ENCODE data around the gene TBC1D22B.

TBC1D22B gene

DNA sequence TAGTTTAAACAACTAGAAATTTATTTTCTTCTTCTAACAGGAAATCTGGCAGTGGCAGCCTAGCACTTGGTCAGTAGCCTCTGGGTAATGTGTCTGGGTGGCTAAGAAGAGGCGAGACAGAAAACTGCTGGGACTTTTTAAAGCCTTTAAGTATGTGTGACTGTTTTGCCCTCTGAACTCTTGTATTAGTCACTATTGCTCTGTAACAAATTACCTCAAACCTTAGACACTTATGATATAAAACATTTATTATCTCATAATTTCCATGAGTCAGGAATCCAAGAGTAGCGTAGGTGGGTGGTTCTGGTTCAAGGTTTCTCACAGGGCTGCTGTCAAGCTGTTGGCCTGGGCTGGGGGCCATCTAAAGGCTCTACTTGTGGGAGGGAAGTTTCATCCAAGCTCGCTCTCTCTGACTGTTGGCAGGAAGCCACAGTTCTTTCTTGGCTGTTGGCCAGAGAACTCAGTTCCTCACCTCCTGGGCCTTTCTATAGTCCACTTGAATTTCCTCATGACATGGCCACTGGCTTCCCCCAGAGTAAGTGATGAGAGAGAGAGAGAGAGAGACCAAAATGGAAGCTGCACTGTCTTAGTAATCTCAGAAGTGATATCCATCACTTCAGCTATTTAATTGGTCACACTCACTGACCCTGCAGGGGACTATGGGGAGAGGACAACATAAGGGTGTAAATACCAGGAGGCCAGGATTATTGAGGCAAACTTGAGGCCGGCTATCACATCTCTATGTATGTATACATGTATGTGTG is 17.4 kb upstream of the TBC1D22B start:
- peak; percentile 56 to 62 for DNase-seq (ENCODE audit: low read depth in 2 of 2)

DNA sequence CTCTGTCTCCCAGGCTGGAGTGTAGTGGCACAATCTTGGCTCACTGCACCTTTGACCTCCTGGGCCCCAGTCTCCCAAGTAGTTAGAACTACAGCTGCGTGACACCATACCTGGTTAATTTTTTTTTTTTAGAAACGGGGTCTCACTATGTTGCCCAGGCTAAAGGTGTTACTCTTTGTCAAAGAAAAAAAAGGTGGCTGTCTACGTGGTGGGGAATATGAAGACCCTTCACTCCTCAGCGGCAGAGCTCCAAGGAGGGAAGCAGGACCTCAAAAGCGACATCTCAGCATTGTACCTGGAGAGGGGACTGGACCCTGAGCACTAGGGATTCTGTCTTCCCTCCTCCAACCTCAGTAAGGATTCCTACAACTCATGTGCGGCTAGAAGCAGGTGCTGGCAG is 16.4 kb upstream of the TBC1D22B start:
- no peak for DNase-seq (ENCODE audit: low read depth in 2 of 2)

DNA sequence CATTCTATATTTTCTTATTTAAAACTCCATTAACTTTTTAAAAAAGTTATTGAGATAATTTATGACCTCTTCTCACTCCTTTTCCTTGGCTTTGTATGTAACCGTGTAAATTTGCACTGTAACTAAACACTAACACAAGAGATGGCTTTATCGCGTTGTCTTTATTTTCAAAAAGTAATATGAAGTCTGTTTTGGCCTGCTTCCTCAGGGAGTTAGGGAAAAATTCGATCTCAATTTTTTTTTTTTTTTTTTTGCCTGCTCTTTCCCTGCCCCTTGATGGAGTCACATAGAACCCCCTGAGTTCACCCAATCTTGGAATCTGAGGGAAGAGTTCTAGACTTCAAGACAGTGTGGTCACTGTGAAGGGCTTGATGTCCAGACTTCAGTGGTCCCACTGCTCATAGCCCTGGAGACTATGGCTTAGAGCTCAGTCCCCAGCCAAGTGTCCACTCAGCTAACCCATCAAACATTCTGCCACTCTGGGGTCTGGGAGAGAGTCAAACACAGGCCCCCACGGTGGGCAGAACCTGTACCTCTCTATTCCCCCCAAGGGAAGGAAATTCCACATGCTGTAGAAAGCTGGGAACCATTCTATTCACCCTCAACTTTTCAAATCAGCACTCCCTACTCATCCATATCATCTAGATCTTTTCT is 15.7 kb upstream of the TBC1D22B start:
- DNase-seq (ENCODE audit: low read depth in 2 of 2): no peak

DNA sequence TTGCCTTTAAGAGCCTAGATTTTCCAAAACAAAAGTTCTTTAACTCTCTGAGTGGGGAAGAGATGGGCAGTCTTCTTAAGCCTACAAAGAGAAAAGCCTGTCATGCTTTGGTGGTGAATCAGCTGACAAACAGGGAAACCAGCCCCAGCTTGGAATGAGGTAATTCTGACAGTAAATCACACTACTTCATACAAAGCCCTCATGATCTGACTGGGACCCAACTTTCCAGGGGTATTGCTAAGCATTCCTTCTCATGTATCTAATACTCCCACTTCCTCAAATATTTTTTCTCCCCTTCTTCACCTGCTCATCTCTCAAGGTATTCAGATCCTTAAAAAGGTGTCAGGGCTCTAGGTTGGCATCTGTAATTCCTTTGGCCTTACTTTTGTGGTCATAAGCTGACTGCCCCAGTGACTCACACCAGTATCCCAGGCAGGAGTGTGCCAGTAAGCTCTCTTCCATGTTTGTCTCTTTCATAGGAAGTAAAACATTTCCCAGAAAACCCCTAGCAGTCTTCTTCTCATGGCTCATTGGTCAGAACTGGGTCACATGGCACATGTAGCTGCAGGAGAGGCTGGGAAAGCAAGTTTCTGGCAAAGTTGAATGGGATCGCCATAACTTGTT is 15.0 kb upstream of the TBC1D22B start:
- no peak for DNase-seq (ENCODE audit: low read depth in 2 of 2)

DNA sequence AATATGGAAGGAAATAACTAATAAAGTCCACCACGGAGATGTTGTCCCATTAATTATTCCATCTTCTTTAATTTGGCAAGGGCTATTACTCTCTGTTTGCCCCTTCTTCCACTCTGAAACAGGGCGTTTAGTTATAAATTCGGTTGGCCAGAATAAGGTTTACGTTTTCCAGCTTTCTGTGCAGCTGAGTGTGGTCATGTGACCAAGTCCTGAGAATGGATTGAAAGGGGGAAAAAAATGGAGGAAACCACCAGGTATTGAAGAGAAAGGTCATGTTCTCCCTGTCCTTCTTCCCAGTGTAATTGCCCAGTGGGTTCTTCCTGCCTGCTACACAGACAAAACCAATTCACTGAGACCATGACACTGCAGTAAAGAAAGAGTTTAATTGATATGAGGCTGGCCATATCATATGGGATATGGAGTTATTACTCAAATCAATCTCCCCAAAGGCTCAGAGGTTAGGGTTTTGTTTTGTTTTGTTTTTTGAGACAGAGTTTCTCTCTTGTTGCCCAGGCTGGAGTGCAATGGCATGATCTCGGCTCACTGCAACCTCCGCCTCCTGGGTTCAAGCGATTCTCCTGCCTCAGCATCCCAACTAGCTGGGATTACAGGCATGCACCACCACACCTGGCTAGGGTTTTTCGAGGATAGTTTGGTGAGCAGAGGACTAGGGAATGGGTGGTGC is 14.3 kb upstream of the TBC1D22B start:
- no peak for DNase-seq (ENCODE audit: low read depth in 2 of 2)

DNA sequence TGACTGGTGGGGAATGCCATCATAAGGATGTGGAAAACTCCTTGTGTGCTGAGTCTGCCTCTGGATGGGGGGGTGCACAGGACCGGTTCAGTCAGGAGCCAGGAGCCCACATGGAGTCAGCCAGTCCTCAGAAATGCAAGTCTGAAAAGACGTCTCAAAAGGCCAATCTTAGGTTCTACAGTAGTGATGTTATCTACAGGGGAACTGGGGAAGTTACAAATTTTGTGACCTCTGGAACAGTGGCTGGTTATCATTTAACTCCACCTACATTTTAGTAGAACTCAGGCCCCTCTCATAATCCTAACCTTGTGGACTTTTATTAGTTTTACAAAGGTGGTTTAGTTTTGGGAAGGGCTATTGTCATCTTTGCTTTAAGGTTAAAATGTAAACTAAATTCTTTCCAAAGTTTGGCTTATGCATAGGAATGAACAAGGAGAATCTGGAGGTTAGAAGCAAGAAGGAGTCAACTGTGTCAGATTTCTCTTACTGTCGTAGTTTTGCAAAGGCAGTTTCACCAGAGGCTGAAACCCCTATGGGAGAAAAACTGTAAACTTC is 13.7 kb upstream of the TBC1D22B start:
- no peak for DNase-seq (ENCODE audit: low read depth in 2 of 2)

DNA sequence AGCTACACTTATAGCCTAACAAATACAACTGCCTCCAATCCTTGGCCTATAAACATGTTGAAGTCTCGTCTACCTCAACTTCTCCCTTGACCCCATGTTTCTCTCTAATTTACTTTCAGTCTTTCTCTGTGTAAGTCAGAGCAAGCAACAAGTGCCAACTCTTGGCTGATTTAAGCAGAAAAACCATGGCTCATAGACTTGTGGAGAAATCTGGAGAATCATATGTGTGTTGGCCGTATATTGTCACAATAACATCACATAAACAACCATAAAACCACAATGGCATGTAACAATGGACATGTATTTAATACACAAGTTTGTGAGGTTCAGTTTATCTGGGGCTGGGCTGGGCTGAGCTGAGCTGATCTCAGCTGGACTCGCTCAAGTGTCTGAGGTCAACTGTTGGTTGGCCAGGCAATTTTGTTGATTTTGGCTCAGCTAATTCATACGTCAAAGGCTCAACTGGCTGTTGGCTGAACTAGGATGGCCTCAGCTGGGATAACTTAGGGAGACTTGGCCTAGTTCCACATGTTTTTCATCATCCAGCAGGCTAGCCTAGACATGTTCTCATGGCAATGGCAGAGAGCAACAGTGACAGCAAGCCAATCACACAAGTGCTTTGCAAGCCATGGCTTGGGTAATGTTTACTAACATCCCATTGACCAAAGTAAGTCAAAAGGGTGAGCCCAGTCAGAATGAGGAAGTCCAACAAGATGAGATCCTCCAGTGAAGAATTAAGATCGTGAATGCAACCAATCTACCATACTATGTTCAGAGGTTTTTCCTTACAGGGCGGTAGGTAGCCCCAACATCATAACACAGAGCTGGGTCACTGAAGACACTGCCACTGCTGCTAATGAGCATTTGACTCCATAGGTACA is 12.9 kb upstream of the TBC1D22B start:
- no peak for DNase-seq (ENCODE audit: low read depth in 2 of 2)

DNA sequence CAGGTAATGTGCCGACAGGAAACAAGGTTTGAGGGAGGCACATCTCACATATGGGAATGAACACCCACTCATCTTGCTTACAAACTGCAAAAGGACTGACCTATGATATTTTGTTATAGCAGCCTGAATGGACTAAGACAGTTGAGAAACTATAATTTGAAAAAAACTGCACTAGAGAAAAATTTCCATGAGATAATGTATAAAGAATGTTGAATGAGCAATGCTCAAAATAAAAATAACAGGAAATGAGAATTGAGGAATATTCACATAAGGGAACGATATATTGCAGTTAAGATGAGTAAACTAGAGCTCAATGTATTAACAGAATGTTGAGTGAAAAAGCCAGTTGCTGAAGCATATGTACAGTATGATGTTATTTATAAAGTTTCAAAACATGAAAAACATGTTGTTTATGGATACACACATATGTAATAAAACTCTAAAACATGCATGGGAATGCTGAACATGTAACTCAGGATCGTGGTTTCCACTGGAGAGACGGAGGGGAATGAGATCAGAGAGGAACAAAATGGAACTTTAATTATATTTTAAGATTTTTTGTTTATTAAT is 6.3 kb upstream of the TBC1D22B start:
- DNase-seq (ENCODE audit: low read depth in 2 of 2): no peak

DNA sequence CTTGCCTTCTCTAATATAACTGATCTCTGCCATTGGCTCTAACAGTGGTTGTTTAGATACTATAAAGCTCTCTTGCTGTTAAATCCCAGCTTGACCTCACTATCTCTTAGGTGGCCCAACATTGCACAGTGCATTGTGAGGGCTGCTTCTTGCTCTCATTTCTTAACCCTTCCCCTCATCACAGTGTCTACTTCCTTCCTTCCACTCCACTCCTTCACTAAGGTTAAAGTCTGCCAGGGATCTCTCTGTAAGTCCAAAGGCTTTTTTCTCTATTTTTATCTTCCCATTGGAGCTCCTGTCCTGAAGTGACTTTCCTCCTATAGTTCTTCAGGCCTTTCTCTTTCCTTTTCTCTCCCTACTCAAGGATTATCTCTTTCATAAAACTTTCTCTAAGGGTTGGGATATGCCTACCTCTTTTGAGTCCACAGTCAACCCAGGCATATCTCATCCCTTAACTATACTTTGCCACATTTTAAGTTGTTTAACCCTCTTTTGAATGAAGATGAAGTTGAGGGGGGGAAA is 4.0 kb upstream of the TBC1D22B start:
- DNase-seq (ENCODE audit: low read depth in 2 of 2): no peak

DNA sequence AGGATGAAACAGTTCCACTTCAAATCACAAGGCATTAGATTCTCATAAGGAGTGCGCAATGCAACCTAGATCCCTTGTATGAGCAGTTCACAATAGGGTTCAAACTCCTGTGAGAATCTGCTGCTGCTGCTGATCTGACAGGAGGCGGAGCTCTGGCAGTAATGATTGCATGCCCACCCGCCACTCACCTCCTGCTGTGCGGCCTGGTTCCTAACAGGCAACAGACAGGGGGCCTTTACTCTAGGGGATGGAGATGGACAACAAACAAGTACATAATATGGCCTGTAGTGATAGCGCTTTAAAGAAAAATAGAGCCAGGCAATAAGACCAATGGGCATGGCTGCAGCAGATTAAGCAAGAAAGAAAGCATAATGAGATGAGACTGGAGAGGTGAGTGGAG is 2.7 kb upstream of the TBC1D22B start:
- DNase-seq (ENCODE audit: low read depth in 2 of 2): no peak

DNA sequence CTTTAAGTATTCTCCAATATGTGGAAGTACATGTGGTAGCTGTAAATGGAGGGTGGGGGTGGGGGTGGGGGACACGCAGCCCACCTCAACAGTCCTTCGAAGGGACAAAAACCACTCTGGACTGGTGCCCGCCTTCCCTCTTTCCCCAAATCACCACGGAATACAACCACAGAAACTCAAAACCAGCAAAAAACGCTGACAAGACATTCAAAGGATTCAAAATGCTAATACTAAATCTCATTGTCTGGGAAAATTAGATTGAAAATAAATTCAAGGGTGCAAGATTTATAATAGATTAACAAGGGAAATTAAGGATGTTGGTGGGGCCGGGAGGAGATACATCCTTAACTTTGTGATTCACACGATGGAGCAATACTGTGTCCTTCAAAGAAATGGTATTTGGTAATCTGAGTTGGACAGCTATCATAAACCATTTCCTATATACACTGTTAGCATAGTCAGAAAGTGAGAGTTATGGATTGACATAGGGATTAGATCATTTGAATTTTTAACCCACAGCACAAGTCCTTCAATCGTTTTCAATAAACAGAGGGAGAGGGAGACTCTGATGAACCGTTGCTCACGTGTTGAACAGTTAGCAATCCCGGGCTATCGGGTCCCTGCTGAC is 766 bp upstream of the TBC1D22B start:
- no peak for DNase-seq (ENCODE audit: low read depth in 2 of 2)

DNA sequence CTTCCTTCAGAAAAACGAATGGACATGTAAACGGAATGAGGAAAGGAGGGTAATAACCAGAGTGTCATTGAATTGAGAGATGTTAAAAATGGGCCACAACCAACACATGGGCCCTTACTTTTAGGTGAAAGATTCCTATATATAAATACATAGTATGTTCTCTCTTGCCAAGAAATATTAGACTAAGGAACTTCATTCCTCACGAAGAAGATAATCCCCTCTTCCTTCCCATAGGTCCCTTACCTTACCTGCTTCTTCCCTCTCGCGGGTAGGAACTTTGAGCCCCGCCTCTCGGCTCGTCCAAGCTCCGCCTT is 295 bp upstream of the TBC1D22B start:
- DNase-seq (ENCODE audit: low read depth in 2 of 2): no peak

DNA sequence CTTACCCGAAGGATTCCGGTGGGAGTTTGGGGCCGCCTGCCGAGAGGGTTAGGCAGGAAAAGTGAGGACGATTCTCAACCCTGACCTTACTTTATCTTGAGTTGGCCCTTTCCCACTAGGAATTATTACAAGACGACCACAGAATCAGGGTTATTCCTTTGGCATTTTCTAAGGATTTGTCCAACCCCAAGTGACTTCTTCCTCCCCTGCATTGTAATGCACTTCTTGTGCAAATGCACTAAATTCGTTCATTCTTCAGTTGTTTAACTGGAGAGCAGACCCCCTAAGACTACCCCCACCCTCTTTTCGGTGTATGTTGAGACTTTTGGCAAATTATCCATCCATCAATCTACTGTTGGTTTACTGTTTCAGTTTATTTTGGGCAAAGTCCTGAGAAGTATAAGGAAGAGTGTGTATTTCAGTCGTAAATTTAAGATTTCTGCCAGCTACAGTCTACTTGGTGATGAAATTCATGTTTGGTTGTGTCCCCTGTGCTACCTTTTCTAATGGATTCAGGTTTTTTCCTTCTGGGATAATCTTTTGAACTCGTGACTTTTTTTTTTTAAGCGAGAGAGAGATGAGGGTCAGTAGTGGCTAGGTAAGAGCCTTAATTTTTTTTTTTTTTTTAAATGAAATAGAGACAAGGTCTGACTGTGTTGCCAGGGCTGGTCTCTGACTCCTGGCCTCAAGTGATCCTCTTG is 983 bp downstream of the TBC1D22B start:
- no peak for DNase-seq (ENCODE audit: low read depth in 2 of 2)

DNA sequence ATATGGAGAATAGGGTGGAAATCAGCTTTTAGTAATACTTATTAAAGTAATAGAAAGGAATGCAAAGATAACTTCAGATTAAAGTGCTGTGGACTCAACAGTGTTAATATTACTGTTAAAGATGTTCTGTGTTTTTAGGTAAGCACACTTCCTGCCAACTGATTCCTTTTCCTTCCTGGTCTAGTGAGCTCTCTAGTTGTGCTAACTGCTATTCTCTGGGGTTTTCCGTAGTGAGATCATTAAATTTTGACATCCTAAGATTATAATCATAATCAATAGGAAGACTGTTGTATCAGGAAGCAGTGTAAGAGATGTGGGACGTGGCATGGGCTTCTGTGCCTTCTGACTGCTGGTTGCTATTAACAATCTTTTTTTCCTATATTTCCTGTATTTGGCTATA is 1.6 kb downstream of the TBC1D22B start:
- DNase-seq (ENCODE audit: low read depth in 2 of 2): no peak

DNA sequence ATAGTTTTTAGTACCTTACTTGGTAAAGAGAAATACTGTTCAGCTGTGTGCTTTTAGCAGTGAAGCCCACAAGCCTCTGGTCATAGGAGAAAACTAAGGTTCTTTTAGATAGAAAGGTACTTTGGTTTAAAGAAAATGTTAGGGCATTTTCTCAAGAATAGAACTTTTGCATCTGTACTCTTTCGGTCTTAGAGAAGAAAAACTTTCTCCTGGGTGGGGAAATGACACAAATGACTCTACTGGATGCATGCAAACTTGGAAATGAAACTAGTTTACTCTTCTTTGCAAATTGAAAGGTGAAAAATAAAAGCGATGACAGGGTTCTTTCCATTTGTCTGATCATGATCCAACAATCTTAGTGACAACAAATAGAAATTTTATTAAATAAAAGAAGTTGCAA is 2.5 kb downstream of the TBC1D22B start:
- DNase-seq (ENCODE audit: low read depth in 2 of 2): no peak

DNA sequence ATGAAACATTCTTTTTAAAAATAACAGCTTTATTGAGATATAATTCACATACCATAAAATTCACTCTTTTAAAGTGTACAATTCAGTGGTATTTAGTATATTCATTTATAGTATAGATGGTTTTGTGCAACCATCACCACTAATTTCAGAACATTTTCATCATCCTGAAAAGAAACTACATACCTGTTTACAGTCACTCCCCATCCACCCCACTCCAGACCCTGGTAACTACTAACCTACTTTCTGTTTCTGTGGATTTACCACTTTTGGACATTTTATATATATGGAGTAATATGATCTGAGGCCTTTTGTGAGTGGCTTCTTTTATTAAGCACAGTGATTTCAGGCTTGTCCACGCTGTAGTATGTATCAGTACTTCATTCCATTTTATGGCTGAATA is 2.9 kb downstream of the TBC1D22B start:
- DNase-seq (ENCODE audit: low read depth in 2 of 2): no peak

DNA sequence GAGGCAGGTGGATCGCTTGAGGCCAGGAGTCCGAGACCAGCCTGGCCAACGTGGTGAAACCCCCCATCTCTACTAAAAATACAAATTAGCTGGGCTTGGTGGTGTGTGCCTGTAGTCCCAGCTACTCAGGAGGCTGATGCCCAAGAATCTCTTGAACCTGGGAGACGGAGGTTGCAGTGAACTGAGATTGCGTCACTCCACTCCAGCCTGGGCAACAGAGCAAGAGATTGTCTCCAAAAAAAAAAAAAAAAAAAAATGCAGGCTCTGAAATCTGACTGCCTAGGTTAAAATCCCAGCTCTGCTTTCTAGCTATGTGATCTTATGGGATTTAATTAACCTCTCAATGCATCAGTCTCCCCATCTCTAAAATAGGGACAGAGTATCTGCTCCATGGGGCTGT is 3.6 kb downstream of the TBC1D22B start:
- DNase-seq (ENCODE audit: low read depth in 2 of 2): no peak

DNA sequence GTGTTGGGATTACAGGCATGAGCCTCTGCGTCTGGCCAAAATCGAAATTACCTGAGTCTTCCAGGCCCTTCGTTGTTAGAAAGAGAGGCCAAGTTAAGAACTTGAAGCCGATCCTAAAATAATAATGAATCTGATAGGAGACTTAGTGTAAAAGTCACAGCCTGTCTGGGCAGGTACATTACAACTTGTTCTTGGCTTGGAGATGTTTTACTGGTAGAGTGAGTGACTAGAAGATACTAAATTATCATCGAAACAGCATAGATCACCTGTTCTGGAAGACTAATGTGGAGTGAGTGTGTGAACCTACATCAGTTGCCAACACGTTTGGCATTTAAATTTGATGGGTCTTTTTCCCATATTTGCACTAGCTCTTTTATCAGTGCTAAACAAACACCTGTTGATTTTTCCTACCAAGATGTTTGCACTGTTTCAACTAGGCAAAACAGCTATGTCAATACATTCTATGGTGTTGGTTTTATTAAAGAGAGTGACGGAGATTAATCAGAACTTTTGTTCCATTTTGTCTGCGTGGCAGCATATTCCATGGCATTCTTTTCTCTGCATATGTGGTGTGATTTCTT is 5.0 kb downstream of the TBC1D22B start:
- no peak for DNase-seq (ENCODE audit: low read depth in 2 of 2)

DNA sequence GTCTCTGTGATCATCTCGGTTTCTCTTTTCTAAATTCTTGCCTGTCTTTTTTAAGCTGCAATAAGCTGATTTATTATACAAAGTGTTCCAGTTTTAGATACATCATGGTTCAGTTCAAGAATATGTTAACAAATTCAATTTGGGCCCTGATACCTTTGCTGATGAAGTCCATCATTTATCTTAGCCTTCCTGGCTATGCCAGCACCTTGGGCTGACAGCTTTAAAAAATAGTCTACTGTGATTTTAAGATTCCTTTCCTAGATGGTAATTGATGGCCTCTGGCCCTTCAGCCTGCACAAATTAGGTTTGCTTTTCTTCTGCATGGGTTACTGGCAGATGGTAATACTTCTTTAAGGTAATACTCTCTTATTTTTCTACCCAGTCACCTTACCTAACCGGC is 7.4 kb downstream of the TBC1D22B start:
- DNase-seq (ENCODE audit: low read depth in 2 of 2): no peak

Data from stimulated activated CD4-positive, alpha-beta T cell treated with anti-CD3 and anti-CD28 coated beads, Interleukin-1b, Interleukin-23, amount 100 ng/mL, for 4 hours (primary cell).